Thoracic aorta (tissue), 2 donors: Measurements from ENCODE around the gene ASH1L. TPM values are rescaled to one million over a fixed set of nuclear protein-coding genes. Genes with fewer than 3 reads are reported as not detected.
"Not testable (repeated sequence)": the region's sequence is repeated elsewhere in the genome, so short reads cannot be mapped to it uniquely, and the experiment has no call there.

Experiments
- ATAC-seq: fragments of 150-250 bp; one replicate; pipeline ENCODE4 v1.8.0; 2017; ENCODE audit warnings: low read depth; ENCODE audit not compliant: insufficient number of reproducible peaks, low FRiP score
- DNase-seq: peaks from one replicate; pipeline ENCODE4 v3.0.0-alpha.2; 2020; ENCODE audit warnings: low spot score
- H3K27ac ChIP-seq, 2 donors: fragments of 200-600 bp; sonication (generic); 1 replicate in 1 of 2; 2 replicates in 1 of 2; pipeline ENCODE4 v1.5.1; 2016; ENCODE audit warnings: mild to moderate bottlenecking in 2 of 2, moderate library complexity in 2 of 2
- H3K27me3 ChIP-seq: fragments of 200-600 bp; sonication (generic); replicated peaks from 2 replicates; pipeline ENCODE4 v1.6.0; 2016; ENCODE audit warnings: mild to moderate bottlenecking; ENCODE audit not compliant: insufficient read depth
- H3K36me3 ChIP-seq: fragments of 200-600 bp; sonication (generic); one replicate; pipeline ENCODE4 v1.5.1; 2016
- H3K4me1 ChIP-seq, 2 donors: fragments of 200-600 bp; sonication (generic); 1 replicate in 1 of 2; 2 replicates in 1 of 2; pipeline versions ENCODE4 v1.5.1 to v1.6.0; 2016; ENCODE audit warnings: low read depth in 2 of 2, mild to moderate bottlenecking in 1 of 2; ENCODE audit not compliant: control insufficient read depth in 1 of 2
- H3K4me3 ChIP-seq: fragments of 200-600 bp; sonication (generic); 2 replicates; pipeline ENCODE4 v1.5.1; 2016; ENCODE audit warnings: mild to moderate bottlenecking
- H3K9me3 ChIP-seq: fragments of 200-600 bp; sonication (generic); 2 replicates; pipeline ENCODE4 v1.5.1; 2016
- total RNA-seq, 2 donors: library from RNA; depleted of rRNA; stranded (reverse); fragments of >200 nt; gene quantifications; one replicate each; pipeline versions ENCODE4 v1.1.0 to v1.2.3, GENCODE V29; 2016
- TF ChIP-seq, protein P1 (sequence below): fragments of 200-600 bp; sonication (generic); IDR thresholded peaks from one replicate; pipeline ENCODE4 v1.5.1; 2019; ENCODE audit warnings: antibody characterized with exemption

Gene ASH1L
- total RNA-seq, 2 donors from 2014 or later, result 52.7 to 84.2 TPM

DNA sequence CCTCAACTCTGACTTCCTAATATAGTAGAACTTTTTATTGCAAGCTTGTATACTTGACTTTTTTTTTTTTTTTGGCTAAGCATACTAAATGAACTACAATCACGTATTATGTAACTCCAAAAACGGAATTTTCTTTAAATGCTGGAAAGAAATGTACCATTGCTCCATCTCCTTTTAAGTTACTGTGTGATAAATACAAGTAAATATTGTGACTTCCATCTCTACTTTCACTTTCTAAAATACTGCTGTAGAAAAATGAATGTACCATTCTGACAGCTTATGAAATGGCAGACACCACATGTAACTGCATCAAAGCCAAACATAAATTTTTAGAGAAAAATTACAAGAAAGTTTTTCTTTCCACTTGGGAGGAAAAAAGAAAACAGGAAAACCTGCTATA is 54.7 kb downstream of the ASH1L start:
- Histone ChIP-seq H3K27ac (no peak overlapping the region), H3K36me3 (no peaks in the 10 kb centered on the region), H3K27me3 (no peaks in the 10 kb centered on the region), H3K4me3 (no peak overlapping the region), H3K9me3 (no peaks in the 10 kb centered on the region), H3K4me1 (peaks cover 7 to 14% of the 10 kb centered on the region in 2 donors)
- DNase-seq (no peak), ATAC-seq (no peak)
- TF ChIP-seq, protein P1, sequence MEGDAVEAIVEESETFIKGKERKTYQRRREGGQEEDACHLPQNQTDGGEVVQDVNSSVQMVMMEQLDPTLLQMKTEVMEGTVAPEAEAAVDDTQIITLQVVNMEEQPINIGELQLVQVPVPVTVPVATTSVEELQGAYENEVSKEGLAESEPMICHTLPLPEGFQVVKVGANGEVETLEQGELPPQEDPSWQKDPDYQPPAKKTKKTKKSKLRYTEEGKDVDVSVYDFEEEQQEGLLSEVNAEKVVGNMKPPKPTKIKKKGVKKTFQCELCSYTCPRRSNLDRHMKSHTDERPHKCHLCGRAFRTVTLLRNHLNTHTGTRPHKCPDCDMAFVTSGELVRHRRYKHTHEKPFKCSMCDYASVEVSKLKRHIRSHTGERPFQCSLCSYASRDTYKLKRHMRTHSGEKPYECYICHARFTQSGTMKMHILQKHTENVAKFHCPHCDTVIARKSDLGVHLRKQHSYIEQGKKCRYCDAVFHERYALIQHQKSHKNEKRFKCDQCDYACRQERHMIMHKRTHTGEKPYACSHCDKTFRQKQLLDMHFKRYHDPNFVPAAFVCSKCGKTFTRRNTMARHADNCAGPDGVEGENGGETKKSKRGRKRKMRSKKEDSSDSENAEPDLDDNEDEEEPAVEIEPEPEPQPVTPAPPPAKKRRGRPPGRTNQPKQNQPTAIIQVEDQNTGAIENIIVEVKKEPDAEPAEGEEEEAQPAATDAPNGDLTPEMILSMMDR, result no peak

DNA sequence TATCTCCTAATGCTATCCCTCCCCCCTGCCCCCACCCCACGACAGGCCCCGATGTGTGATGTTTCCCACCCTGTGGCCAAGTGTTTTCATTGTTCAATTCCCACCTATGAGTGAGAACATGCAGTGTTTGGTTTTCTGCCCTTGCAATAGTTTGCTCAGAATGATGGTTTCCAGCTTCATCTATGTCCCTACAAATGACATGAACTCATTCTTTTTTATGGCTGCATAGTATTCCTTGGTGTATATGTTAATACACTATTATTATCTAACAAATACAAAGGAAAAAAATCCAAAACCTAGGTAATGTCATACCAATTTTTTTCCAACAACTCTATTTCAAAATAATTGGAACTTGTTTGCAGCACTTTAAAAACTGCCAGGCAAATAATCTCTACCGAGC is 56.6 kb downstream of the ASH1L start:
- peaks cover 7 to 18% of the 10 kb centered on the region in 2 donors for H3K4me1 ChIP-seq
- H3K27ac ChIP-seq, H3K27me3 ChIP-seq, H3K4me3 ChIP-seq, H3K9me3 ChIP-seq, ATAC-seq, H3K36me3 ChIP-seq, DNase-seq: not testable (repeated sequence)

- no peaks in the 10 kb centered on the region for H3K36me3 ChIP-seq
- ATAC-seq, result no peak
Measured at GRCh38 chr1:155504207-155504606, 58.4 kb downstream of the ASH1L start.

DNA sequence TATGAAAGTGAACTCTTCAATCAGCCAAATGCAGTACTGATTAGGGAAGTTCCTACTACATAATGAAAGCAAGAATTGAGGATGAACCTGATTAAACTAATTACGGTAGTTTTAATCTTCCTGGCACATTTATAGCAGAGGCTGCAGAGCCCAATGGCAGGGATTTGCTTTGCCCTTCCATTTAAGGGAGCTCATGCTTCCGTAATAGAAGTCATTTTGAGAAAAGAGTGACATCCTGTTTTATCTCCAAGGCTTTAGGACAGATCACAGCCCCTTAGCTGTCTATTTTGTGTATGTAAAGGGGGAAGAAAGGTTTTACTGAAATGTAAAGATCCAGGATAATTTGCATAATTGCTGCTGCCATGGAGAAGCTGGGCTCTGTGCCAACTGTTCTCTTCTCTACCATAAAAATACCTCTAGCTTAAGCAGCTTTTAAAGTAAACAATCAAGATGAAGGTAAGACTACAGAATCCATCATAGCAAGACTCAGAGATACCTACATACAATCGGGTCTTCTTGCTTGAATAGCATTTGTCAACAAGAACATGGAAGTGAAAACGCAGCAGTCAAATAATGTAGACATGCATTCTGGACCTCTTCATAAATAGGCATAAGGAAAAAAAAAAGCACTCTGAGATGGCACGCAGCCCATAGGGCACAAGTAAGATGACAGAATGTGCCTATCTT is 62.5 kb downstream of the ASH1L start:
- no peak for ATAC-seq

More at GRCh38 chr1:155504207-155504606, 58.4 kb downstream of the ASH1L start:
- no peak for DNase-seq
- Histone ChIP-seq H3K27ac (no peak overlapping the region), H3K4me3 (no peak overlapping the region), H3K4me1 (peaks cover 7 to 29% of the 10 kb centered on the region in 2 donors), H3K9me3 (no peaks in the 10 kb centered on the region), H3K27me3 (no peaks in the 10 kb centered on the region)
- TF ChIP-seq, protein P1, result no peak

GRCh38 chr1:155499263-155499662 is 63.3 kb downstream of the ASH1L start:
- Histone ChIP-seq H3K9me3 (no peaks in the 10 kb centered on the region), H3K4me3 (no peak overlapping the region), H3K36me3 (no peaks in the 10 kb centered on the region), H3K4me1 (peaks cover 0 to 17% of the 10 kb centered on the region in 2 donors), H3K27ac (no peak overlapping the region), H3K27me3 (no peaks in the 10 kb centered on the region)
- TF ChIP-seq, protein P1, result no peak
- ATAC-seq, result no peak
- DNase-seq, result no peak

More for the DNA sequence above, 62.5 kb downstream of the ASH1L start:
- no peaks in the 10 kb centered on the region for H3K27me3 ChIP-seq
- H3K36me3 ChIP-seq, result no peaks in the 10 kb centered on the region
- peaks cover 0 to 22% of the 10 kb centered on the region in 2 donors for H3K4me1 ChIP-seq
- DNase-seq, result no peak
- H3K9me3 ChIP-seq, result no peaks in the 10 kb centered on the region
- H3K27ac ChIP-seq, result no peak overlapping the region
- H3K4me3 ChIP-seq, result no peak overlapping the region
- TF ChIP-seq, protein P1, result no peak

GRCh38 chr1:155493595-155493994 is 69.0 kb downstream of the ASH1L start:
- H3K27ac ChIP-seq, DNase-seq, H3K4me1 ChIP-seq, H3K27me3 ChIP-seq, H3K9me3 ChIP-seq, ATAC-seq, H3K4me3 ChIP-seq, H3K36me3 ChIP-seq: not testable (repeated sequence)

- not testable (repeated sequence) for H3K27me3 ChIP-seq, ATAC-seq, H3K27ac ChIP-seq, H3K4me3 ChIP-seq, H3K36me3 ChIP-seq, DNase-seq, H3K4me1 ChIP-seq, H3K9me3 ChIP-seq
Measured at GRCh38 chr1:155488419-155488818, 74.2 kb downstream of the ASH1L start.
